ENCODE measurements around the gene GJA1. TPM values are rescaled to one million over a fixed set of nuclear protein-coding genes. Genes with fewer than 3 reads are reported as not detected.

GJA1 gene
- total and polyA plus RNA-seq, 2 of the 8 experiments (the other 6 are each of a cell fraction or from before 2014, with no cell fraction given): 468 to 795 TPM

DNA sequence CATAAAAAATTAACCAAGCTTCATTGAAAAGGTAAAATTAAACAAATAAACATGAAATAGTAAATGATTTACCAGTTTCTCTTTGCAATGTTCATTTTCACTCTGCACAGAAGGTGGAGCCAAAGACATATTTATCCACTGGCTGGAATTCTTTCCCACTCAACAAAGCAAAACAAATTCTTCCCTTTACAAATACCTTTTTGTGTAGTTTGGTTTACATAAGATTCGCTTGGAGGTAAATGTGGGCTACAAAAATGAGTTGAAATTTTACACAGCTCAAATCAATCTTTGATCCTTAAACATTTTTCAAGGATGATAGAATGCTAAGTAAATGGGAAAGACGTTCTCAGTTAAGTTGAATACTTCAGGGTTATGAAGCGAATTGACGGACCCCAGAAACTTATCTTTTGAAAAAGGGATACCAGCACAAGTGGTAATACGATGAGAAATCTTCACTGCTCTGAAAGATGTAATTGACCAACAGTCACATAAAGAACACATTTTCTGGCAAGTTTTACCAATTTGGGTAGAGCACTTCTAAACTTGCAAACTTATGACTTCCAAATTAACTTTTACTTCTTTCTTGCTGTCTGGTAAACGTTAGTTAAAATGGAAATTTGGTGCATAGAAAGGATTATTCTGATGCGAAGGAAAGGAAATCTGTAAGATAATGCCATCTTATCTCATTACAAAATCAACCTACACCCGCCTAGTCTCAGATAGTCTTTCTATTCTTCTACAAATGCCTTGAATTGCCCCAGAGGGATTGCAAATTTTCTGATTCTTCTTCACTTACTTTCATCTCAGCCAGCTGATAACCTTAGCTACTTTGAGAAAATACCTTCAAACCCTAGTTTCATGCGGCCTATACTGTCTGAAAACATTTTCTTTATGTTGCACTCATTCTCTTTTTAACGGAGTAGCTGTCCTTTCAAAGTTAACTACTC is 4.7 kb upstream of the GJA1 start (continued):
- TF ChIP-seq TAF7 (optimal IDR thresholded peaks at IDR 0.05; ENCODE audit: borderline replicate concordance, low read depth, low read length): no peak
- no peak for TF ChIP-seq RBBP5 (IDR thresholded peaks at IDR 0.05; ENCODE audit: borderline replicate concordance, low read depth, low read length)
- TF ChIP-seq CREB1 (IDR thresholded peaks at IDR 0.05): no peak
- peak; percentile 31 for TF ChIP-seq NANOG (IDR thresholded peaks at IDR 0.05; ENCODE audit: insufficient read depth, low read depth, low read length, poor library complexity, severe bottlenecking)
- TF ChIP-seq CTCF (IDR thresholded peaks at IDR 0.05; ENCODE audit: control extremely low read depth in 1 of 3, insufficient read depth in 1 of 3, low read depth in 1 of 3, low read length in 3 of 3): peak in 2 of 3 experiments; percentile 41 to 68; a peak in 2 of 4 replicates
- no peak for TF ChIP-seq SUZ12 (IDR thresholded peaks at IDR 0.05; ENCODE audit: low read length)
- TF ChIP-seq CBX5 (IDR thresholded peaks at IDR 0.05; ENCODE audit: low read depth, low read length): no peak
- no peak for TF ChIP-seq CTBP2 (IDR thresholded peaks at IDR 0.05; ENCODE audit: borderline replicate concordance, insufficient read depth, insufficient read length, low read length)
- no peak for TF ChIP-seq SIN3A (conservative IDR thresholded peaks at IDR 0.05 in 1 of 2, IDR thresholded peaks at IDR 0.05 in 1 of 2; ENCODE audit: low read depth in 1 of 2, low read length in 2 of 2)
- no peak for TF ChIP-seq ATF3 (IDR thresholded peaks at IDR 0.05; ENCODE audit: insufficient read depth, low read depth, low read length)
- no peak for TF ChIP-seq JUND (IDR thresholded peaks at IDR 0.05; ENCODE audit: low read length)
- TF ChIP-seq RFX5 (IDR thresholded peaks at IDR 0.05; ENCODE audit: borderline replicate concordance, low read depth, low read length): no peak
- TF ChIP-seq GTF2F1 (IDR thresholded peaks at IDR 0.05; ENCODE audit: borderline replicate concordance, low read depth, low read length): no peak
- no peak for TF ChIP-seq POU5F1 (IDR thresholded peaks at IDR 0.05; ENCODE audit: low read depth, low read length)
- no peak for TF ChIP-seq BCL11A (IDR thresholded peaks at IDR 0.05; ENCODE audit: low read depth in 2 of 2, low read length in 2 of 2)
- no peak for TF ChIP-seq E2F6 (IDR thresholded peaks at IDR 0.05)
- no peak for TF ChIP-seq KDM1A (IDR thresholded peaks at IDR 0.05; ENCODE audit: borderline replicate concordance, low read length)
- no peak for TF ChIP-seq RXRA (IDR thresholded peaks at IDR 0.05; ENCODE audit: insufficient read depth, low read depth, low read length)
